Measurements from ENCODE around the gene DDX24. TPM values are rescaled to one million over a fixed set of nuclear protein-coding genes. Genes with fewer than 3 reads are reported as not detected.

Gene DDX24
- polyA plus RNA-seq, 2 donors, result 45.6 to 58.3 TPM

- H3K9me3 ChIP-seq (ENCODE audit: control insufficient read depth in 2 of 2, insufficient read depth in 1 of 2, low read depth in 1 of 2, low read length in 1 of 2), result no peaks in the 10 kb centered on the region
- H3K27ac ChIP-seq (ENCODE audit: low read depth in 2 of 2, low read length in 1 of 2), result no peak overlapping the region
- H3K36me3 ChIP-seq (ENCODE audit: control insufficient read depth in 2 of 2, insufficient read depth in 2 of 2, low read length in 1 of 2), result peaks cover 0 to 17% of the 10 kb centered on the region in 2 donors
- 86 to 87% methylated on average over 13 of the region's 13 CpGs for WGBS, 2 donors
- H3K4me3 ChIP-seq (ENCODE audit: low read depth in 1 of 2, low read length in 2 of 2), result no peak overlapping the region
- H3K4me1 ChIP-seq (ENCODE audit: control insufficient read depth in 2 of 2, insufficient read depth in 2 of 2, low read length in 1 of 2), result peaks cover 0 to 5% of the 10 kb centered on the region in 2 donors
- H3K27me3 ChIP-seq (ENCODE audit: control insufficient read depth in 1 of 2, insufficient read depth in 2 of 2, low read length in 2 of 2), result no peaks in the 10 kb centered on the region
Observed at GRCh38 chr14:94040796-94041195, 40.2 kb downstream of the DDX24 start.

GRCh38 chr14:94040247-94040646, 40.8 kb downstream of the DDX24 start:
- Histone ChIP-seq H3K36me3 (ENCODE audit: control insufficient read depth in 2 of 2, insufficient read depth in 2 of 2, low read length in 1 of 2) (peaks cover 0 to 14% of the 10 kb centered on the region in 2 donors), H3K9me3 (ENCODE audit: control insufficient read depth in 2 of 2, insufficient read depth in 1 of 2, low read depth in 1 of 2, low read length in 1 of 2) (no peaks in the 10 kb centered on the region), H3K27me3 (ENCODE audit: control insufficient read depth in 1 of 2, insufficient read depth in 2 of 2, low read length in 2 of 2) (no peaks in the 10 kb centered on the region), H3K27ac (ENCODE audit: low read depth in 2 of 2, low read length in 1 of 2) (no peak overlapping the region), H3K4me3 (ENCODE audit: low read depth in 1 of 2, low read length in 2 of 2) (no peak overlapping the region), H3K4me1 (ENCODE audit: control insufficient read depth in 2 of 2, insufficient read depth in 2 of 2, low read length in 1 of 2) (peaks cover 0 to 5% of the 10 kb centered on the region in 2 donors)
- 83 to 84% methylated on average over 5 of the region's 5 CpGs for WGBS, 2 donors

GRCh38 chr14:94038921-94039629, 41.9 kb downstream of the DDX24 start:
- H3K4me1 ChIP-seq (ENCODE audit: control insufficient read depth in 2 of 2, insufficient read depth in 2 of 2, low read length in 1 of 2), result peaks cover 0 to 5% of the 10 kb centered on the region in 2 donors
- WGBS, 2 donors, result 88 to 89% methylated on average over 11 of the region's 11 CpGs
- H3K27me3 ChIP-seq (ENCODE audit: control insufficient read depth in 1 of 2, insufficient read depth in 2 of 2, low read length in 2 of 2), result no peaks in the 10 kb centered on the region
- H3K36me3 ChIP-seq (ENCODE audit: control insufficient read depth in 2 of 2, insufficient read depth in 2 of 2, low read length in 1 of 2), result peaks cover 0 to 6% of the 10 kb centered on the region in 2 donors
- H3K9me3 ChIP-seq (ENCODE audit: control insufficient read depth in 2 of 2, insufficient read depth in 1 of 2, low read depth in 1 of 2, low read length in 1 of 2), result no peaks in the 10 kb centered on the region
- no peak overlapping the region for H3K4me3 ChIP-seq (ENCODE audit: low read depth in 1 of 2, low read length in 2 of 2)
- H3K27ac ChIP-seq (ENCODE audit: low read depth in 2 of 2, low read length in 1 of 2), result no peak overlapping the region

GRCh38 chr14:94038510-94038909, 42.5 kb downstream of the DDX24 start:
- no peaks in the 10 kb centered on the region for H3K9me3 ChIP-seq (ENCODE audit: control insufficient read depth in 2 of 2, insufficient read depth in 1 of 2, low read depth in 1 of 2, low read length in 1 of 2)
- H3K27ac ChIP-seq (ENCODE audit: low read depth in 2 of 2, low read length in 1 of 2), result no peak overlapping the region
- H3K36me3 ChIP-seq (ENCODE audit: control insufficient read depth in 2 of 2, insufficient read depth in 2 of 2, low read length in 1 of 2), result peaks cover 0 to 2% of the 10 kb centered on the region in 2 donors
- no peaks in the 10 kb centered on the region for H3K27me3 ChIP-seq (ENCODE audit: control insufficient read depth in 1 of 2, insufficient read depth in 2 of 2, low read length in 2 of 2)
- 84% methylated on average over 6 to 7 of the region's 7 CpGs for WGBS, 2 donors
- H3K4me1 ChIP-seq (ENCODE audit: control insufficient read depth in 2 of 2, insufficient read depth in 2 of 2, low read length in 1 of 2), result peaks cover 0 to 5% of the 10 kb centered on the region in 2 donors
- no peak overlapping the region for H3K4me3 ChIP-seq (ENCODE audit: low read depth in 1 of 2, low read length in 2 of 2)

- no peak overlapping the region for H3K27ac ChIP-seq (ENCODE audit: low read depth in 2 of 2, low read length in 1 of 2)
Observed at GRCh38 chr14:94037954-94038353, 43.0 kb downstream of the DDX24 start.

GRCh38 chr14:94036313-94037167, 44.5 kb downstream of the DDX24 start:
- H3K27me3 ChIP-seq (ENCODE audit: control insufficient read depth in 1 of 2, insufficient read depth in 2 of 2, low read length in 2 of 2), result no peaks in the 10 kb centered on the region
- no peaks in the 10 kb centered on the region for H3K9me3 ChIP-seq (ENCODE audit: control insufficient read depth in 2 of 2, insufficient read depth in 1 of 2, low read depth in 1 of 2, low read length in 1 of 2)
- H3K4me3 ChIP-seq (ENCODE audit: low read depth in 1 of 2, low read length in 2 of 2), result no peak overlapping the region
- no peaks in the 10 kb centered on the region for H3K36me3 ChIP-seq (ENCODE audit: control insufficient read depth in 2 of 2, insufficient read depth in 2 of 2, low read length in 1 of 2)
- no peaks in the 10 kb centered on the region for H3K4me1 ChIP-seq (ENCODE audit: control insufficient read depth in 2 of 2, insufficient read depth in 2 of 2, low read length in 1 of 2)
- no peak overlapping the region for H3K27ac ChIP-seq (ENCODE audit: low read depth in 2 of 2, low read length in 1 of 2)
- 31 to 34% methylated on average over 12 of the region's 12 CpGs for WGBS, 2 donors

More at GRCh38 chr14:94037954-94038353, 43.0 kb downstream of the DDX24 start:
- Histone ChIP-seq H3K4me1 (ENCODE audit: control insufficient read depth in 2 of 2, insufficient read depth in 2 of 2, low read length in 1 of 2) (peaks cover 0 to 5% of the 10 kb centered on the region in 2 donors), H3K27me3 (ENCODE audit: control insufficient read depth in 1 of 2, insufficient read depth in 2 of 2, low read length in 2 of 2) (no peaks in the 10 kb centered on the region), H3K9me3 (ENCODE audit: control insufficient read depth in 2 of 2, insufficient read depth in 1 of 2, low read depth in 1 of 2, low read length in 1 of 2) (no peaks in the 10 kb centered on the region), H3K36me3 (ENCODE audit: control insufficient read depth in 2 of 2, insufficient read depth in 2 of 2, low read length in 1 of 2) (peaks cover 0 to 2% of the 10 kb centered on the region in 2 donors), H3K4me3 (ENCODE audit: low read depth in 1 of 2, low read length in 2 of 2) (no peak overlapping the region)
- 88 to 90% methylated on average over 9 of the region's 9 CpGs for WGBS, 2 donors

GRCh38 chr14:94034886-94035285, 46.1 kb downstream of the DDX24 start:
- Histone ChIP-seq H3K9me3 (ENCODE audit: control insufficient read depth in 2 of 2, insufficient read depth in 1 of 2, low read depth in 1 of 2, low read length in 1 of 2) (no peaks in the 10 kb centered on the region), H3K27me3 (ENCODE audit: control insufficient read depth in 1 of 2, insufficient read depth in 2 of 2, low read length in 2 of 2) (no peaks in the 10 kb centered on the region), H3K36me3 (ENCODE audit: control insufficient read depth in 2 of 2, insufficient read depth in 2 of 2, low read length in 1 of 2) (no peaks in the 10 kb centered on the region), H3K4me1 (ENCODE audit: control insufficient read depth in 2 of 2, insufficient read depth in 2 of 2, low read length in 1 of 2) (no peaks in the 10 kb centered on the region), H3K27ac (ENCODE audit: low read depth in 2 of 2, low read length in 1 of 2) (no peak overlapping the region), H3K4me3 (ENCODE audit: low read depth in 1 of 2, low read length in 2 of 2) (no peak overlapping the region)
- WGBS, 2 donors, result 84 to 85% methylated on average over 3 of the region's 3 CpGs

GRCh38 chr14:94031883-94032279, 49.1 kb downstream of the DDX24 start:
- Histone ChIP-seq H3K27me3 (ENCODE audit: control insufficient read depth in 1 of 2, insufficient read depth in 2 of 2, low read length in 2 of 2) (no peaks in the 10 kb centered on the region), H3K9me3 (ENCODE audit: control insufficient read depth in 2 of 2, insufficient read depth in 1 of 2, low read depth in 1 of 2, low read length in 1 of 2) (no peaks in the 10 kb centered on the region), H3K36me3 (ENCODE audit: control insufficient read depth in 2 of 2, insufficient read depth in 2 of 2, low read length in 1 of 2) (no peaks in the 10 kb centered on the region), H3K27ac (ENCODE audit: low read depth in 2 of 2, low read length in 1 of 2) (no peak overlapping the region), H3K4me3 (ENCODE audit: low read depth in 1 of 2, low read length in 2 of 2) (no peak overlapping the region), H3K4me1 (ENCODE audit: control insufficient read depth in 2 of 2, insufficient read depth in 2 of 2, low read length in 1 of 2) (peaks cover 11 to 15% of the 10 kb centered on the region in 2 donors)
- 75 to 76% methylated on average over 7 of the region's 7 CpGs for WGBS, 2 donors

GRCh38 chr14:94031161-94031882, 49.7 kb downstream of the DDX24 start:
- Histone ChIP-seq H3K36me3 (ENCODE audit: control insufficient read depth in 2 of 2, insufficient read depth in 2 of 2, low read length in 1 of 2) (no peaks in the 10 kb centered on the region), H3K9me3 (ENCODE audit: control insufficient read depth in 2 of 2, insufficient read depth in 1 of 2, low read depth in 1 of 2, low read length in 1 of 2) (no peaks in the 10 kb centered on the region), H3K4me3 (ENCODE audit: low read depth in 1 of 2, low read length in 2 of 2) (no peak overlapping the region), H3K27me3 (ENCODE audit: control insufficient read depth in 1 of 2, insufficient read depth in 2 of 2, low read length in 2 of 2) (no peaks in the 10 kb centered on the region), H3K4me1 (ENCODE audit: control insufficient read depth in 2 of 2, insufficient read depth in 2 of 2, low read length in 1 of 2) (peaks cover 14 to 17% of the 10 kb centered on the region in 2 donors), H3K27ac (ENCODE audit: low read depth in 2 of 2, low read length in 1 of 2) (no peak overlapping the region)
- 90 to 92% methylated on average over 8 of the region's 8 CpGs for WGBS, 2 donors

All from esophagus (tissue), 2 donors.